NOMO-1 treated with dmso at 0.1 percent for 144 hours (cell line): ENCODE data around the gene CIAO3.

Experiments used
- DNase-seq: peaks from one replicate; lab custom pipeline; 2025; ENCODE audit not compliant: unreplicated experiment; lab: John Stamatoyannopoulos, UW

CIAO3 gene

DNA sequence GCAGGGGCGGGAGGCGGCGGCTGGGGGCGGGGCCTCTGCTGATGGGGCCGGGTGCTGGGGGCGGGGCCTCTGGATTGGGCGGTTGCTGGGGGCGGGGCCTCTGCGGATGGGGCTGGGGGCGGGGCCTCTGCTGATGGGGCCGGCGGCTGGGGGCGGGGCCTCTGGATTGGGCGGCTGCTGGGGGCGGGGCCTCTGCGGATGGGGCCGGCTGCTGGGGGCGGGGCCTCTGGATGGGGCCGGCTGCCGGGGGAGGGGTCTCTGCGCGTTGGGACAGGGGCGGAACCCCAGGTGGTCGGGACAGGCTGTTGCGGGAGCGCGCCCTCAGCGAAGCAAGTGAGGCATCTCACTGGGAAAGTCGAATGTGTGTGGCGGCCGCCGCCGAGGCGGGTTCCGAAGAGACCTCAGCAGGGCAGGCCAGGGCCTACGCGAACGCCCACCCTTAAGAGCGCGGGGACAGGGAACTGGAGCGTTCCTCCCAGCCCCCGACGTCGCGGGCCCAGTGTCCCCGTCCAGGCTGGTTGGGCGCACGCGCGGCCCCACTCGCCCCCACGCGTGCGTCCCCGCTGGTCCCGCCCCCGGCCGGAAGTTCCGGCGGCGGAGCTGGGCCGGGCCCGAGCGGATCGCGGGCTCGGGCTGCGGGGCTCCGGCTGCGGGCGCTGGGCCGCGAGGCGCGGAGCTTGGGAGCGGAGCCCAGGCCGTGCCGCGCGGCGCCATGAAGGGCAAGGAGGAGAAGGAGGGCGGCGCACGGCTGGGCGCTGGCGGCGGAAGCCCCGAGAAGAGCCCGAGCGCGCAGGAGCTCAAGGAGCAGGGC lies 60.8 kb downstream of the CIAO3 start, which contains the start of gene STUB1:
Gene STUB1, plus strand, starts transcription at position 597 of the 811 bp plus-strand sequence. Its CDS starts 116 bp downstream, at position 713.
- peak; percentile 76 for DNase-seq
